NB4 (cell line): Measurements from ENCODE around the gene PLPPR1.

Experiments used
- MYC ChIP-seq: IDR thresholded peaks from 2 replicates; pipeline ENCODE4 v1.6.1; 2011; ENCODE audit warnings: low read depth, low read length
- POLR2A ChIP-seq: IDR thresholded peaks from 2 replicates; pipeline ENCODE4 v1.6.1; 2011; ENCODE audit warnings: mild to moderate bottlenecking; ENCODE audit not compliant: insufficient read length; ENCODE audit errors: extremely low read depth
- TF ChIP-seq, protein P1 (sequence below): IDR thresholded peaks from one replicate; pipeline ENCODE4 v1.5.1; 2012; ENCODE audit warnings: low read depth, low read length
- TF ChIP-seq, protein P2 (sequence below): IDR thresholded peaks from 2 replicates; pipeline ENCODE4 v1.6.1; 2011; ENCODE audit warnings: low read depth, low read length

DNA sequence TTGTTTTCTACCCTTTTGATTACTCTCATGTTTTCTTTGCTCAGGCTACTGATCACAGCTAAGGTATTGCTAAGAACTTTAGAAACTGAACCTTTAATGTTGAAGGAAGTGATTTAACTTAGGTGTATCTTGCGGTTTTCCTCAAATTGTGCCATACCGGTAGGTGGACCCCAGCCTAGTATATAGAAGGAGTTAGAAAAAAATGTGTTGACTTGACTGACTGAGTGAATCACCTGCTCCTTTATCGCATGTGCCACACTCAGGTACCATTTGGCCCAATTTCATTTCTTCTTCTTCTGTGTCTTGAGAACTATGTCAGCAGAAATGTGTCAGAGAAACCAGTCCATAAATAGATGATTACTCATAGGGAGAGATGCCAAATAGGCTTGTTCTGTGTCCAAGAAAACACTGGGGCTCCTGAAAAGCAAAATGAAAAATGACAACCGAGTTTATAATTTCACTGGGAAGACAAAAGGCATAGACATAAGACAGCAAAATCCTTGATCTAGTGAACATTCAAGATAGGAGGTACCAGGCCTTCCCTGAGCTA lies 19.4 kb downstream of the PLPPR1 start:
- TF ChIP-seq POLR2A (no peak), MYC (no peak)
- TF ChIP-seq, protein P1, sequence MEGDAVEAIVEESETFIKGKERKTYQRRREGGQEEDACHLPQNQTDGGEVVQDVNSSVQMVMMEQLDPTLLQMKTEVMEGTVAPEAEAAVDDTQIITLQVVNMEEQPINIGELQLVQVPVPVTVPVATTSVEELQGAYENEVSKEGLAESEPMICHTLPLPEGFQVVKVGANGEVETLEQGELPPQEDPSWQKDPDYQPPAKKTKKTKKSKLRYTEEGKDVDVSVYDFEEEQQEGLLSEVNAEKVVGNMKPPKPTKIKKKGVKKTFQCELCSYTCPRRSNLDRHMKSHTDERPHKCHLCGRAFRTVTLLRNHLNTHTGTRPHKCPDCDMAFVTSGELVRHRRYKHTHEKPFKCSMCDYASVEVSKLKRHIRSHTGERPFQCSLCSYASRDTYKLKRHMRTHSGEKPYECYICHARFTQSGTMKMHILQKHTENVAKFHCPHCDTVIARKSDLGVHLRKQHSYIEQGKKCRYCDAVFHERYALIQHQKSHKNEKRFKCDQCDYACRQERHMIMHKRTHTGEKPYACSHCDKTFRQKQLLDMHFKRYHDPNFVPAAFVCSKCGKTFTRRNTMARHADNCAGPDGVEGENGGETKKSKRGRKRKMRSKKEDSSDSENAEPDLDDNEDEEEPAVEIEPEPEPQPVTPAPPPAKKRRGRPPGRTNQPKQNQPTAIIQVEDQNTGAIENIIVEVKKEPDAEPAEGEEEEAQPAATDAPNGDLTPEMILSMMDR: no peak
- TF ChIP-seq, protein P2, sequence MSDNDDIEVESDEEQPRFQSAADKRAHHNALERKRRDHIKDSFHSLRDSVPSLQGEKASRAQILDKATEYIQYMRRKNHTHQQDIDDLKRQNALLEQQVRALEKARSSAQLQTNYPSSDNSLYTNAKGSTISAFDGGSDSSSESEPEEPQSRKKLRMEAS: no peak
